Gastrocnemius medialis (tissue), 4 donors: ENCODE data around the gene GRM4.

Experiments used
- POLR2A ChIP-seq, 2 donors: fragments of 450-650 bp; IDR thresholded peaks; one replicate each; pipeline ENCODE4 v1.6.1; 2017; ENCODE audit warnings: antibody characterized with exemption in 2 of 2, mild to moderate bottlenecking in 2 of 2, moderate library complexity in 2 of 2
- TF ChIP-seq, protein P1 (sequence below), 5 experiments: fragments of 450-650 bp in 3 of 5; fragments of 200-600 bp in 2 of 5; sonication (generic) in 2 of 5; IDR thresholded peaks in 4 of 5; conservative IDR thresholded peaks in 1 of 5; 1 replicate in 4 of 5; 2 replicates in 1 of 5; pipeline ENCODE4 v1.5.1; 2016 to 2019; ENCODE audit warnings: antibody characterized with exemption in 5 of 5, mild to moderate bottlenecking in 3 of 5, moderate library complexity in 3 of 5

DNA sequence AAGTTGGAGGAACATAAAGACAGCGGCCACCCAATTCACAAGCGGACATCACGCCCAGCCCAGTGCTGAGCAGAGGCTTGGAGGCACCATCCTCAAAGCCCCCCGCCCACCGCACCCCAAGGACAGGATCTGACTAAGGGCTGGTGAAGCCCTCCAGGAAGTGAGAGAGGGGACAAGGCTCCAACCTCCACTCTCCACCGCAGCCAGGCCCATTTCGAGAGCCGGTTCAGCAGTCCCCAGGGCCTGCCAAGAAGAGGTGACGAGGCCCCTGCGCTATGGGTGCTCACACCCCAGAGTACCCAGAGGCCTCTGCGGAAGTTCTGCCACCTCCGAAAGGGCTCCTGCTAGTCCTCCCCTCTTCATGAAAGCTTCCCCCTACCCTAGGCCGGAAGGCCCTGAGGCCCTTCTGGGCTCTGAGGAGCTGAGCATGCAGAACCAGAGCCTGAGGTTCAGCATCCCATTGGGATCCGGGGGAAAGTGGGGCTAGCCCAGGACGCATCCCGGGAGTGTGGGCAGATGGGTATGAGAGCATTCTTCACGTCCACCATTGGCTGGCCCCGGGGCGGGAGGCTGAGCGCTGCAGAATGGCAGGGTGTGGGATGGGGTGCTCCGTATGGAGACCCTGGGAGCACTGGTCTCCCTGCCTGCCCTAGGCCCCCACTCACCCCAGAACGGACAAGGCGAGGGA, 2.5 kb downstream of the GRM4 start:
- TF ChIP-seq, protein P1, sequence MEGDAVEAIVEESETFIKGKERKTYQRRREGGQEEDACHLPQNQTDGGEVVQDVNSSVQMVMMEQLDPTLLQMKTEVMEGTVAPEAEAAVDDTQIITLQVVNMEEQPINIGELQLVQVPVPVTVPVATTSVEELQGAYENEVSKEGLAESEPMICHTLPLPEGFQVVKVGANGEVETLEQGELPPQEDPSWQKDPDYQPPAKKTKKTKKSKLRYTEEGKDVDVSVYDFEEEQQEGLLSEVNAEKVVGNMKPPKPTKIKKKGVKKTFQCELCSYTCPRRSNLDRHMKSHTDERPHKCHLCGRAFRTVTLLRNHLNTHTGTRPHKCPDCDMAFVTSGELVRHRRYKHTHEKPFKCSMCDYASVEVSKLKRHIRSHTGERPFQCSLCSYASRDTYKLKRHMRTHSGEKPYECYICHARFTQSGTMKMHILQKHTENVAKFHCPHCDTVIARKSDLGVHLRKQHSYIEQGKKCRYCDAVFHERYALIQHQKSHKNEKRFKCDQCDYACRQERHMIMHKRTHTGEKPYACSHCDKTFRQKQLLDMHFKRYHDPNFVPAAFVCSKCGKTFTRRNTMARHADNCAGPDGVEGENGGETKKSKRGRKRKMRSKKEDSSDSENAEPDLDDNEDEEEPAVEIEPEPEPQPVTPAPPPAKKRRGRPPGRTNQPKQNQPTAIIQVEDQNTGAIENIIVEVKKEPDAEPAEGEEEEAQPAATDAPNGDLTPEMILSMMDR (IDR thresholded peaks at IDR 0.05 in 4 of 5, conservative IDR thresholded peaks at IDR 0.05 in 1 of 5), result no peak
- no peak for TF ChIP-seq POLR2A (IDR thresholded peaks at IDR 0.05)
